Spleen (tissue), 7 donors: ENCODE results near the gene IL22RA2.

ENCODE experiments used
- CTCF ChIP-seq, 11 experiments: fragments of 200-600 bp in 7 of 11; fragments of 450-650 bp in 4 of 11; sonication (generic) in 4 of 11; IDR thresholded peaks in 8 of 11; conservative IDR thresholded peaks in 3 of 11; 1 replicate in 7 of 11; 2 replicates in 4 of 11; pipeline versions ENCODE4 v1.4.0 to v1.8.0; 2016 to 2021; ENCODE audit warnings: antibody characterized with exemption in 11 of 11, inconsistent platforms in 4 of 11, mild to moderate bottlenecking in 1 of 11
- POLR2A ChIP-seq, 3 donors: fragments of 450-650 bp; IDR thresholded peaks; one replicate each; pipeline ENCODE4 v1.5.1; 2017; ENCODE audit warnings: antibody characterized with exemption in 3 of 3, mild to moderate bottlenecking in 1 of 3
- POLR2AphosphoS5 ChIP-seq, 3 donors: sonication (generic); formaldehyde crosslinking; IDR thresholded peaks; one replicate each; pipeline ENCODE4 v1.5.1; 2017; ENCODE audit warnings: antibody characterized with exemption in 3 of 3
- donor health status: DM: no; HTN: no; CAD: no; lungs with moderate emphysema.
- donor health status: DM: no; HTN: no; CAD: no.
- donor health status: DM: no; HTN: no; CAD: no.

- TF ChIP-seq CTCF (IDR thresholded peaks at IDR 0.05 in 8 of 11, conservative IDR thresholded peaks at IDR 0.05 in 3 of 11) = no peak
- no peak for TF ChIP-seq POLR2A (IDR thresholded peaks at IDR 0.05)
- TF ChIP-seq POLR2AphosphoS5 (IDR thresholded peaks at IDR 0.05) = no peak
Measured at GRCh38 chr6:137126875-137127485, 46.5 kb downstream of the IL22RA2 start.
